HEK293 (cell line): ENCODE measurements around the gene PNPLA5.

Experiments
- CTCF ChIA-PET: fragments of 350-600 bp; formaldehyde crosslinking; extraction: SDS; loops from one replicate; lab custom pipeline; 2021; ENCODE audit warnings: antibody characterized with exemption; lab: Yijun Ruan, JAX
- POLR2A ChIA-PET: fragments of 300-600 bp; formaldehyde crosslinking; extraction: SDS; loops from one replicate; lab custom pipeline; 2020; ENCODE audit warnings: antibody characterized with exemption, inconsistent platforms; lab: Yijun Ruan, JAX
- H3K27ac ChIP-seq: fragments of 200-500 bp; sonication (Bioruptor generic); 2 replicates; pipeline ENCODE4 v1.5.1; 2014; ENCODE audit warnings: low read depth, low read length, control low read depth, inconsistent platforms; ENCODE audit errors: extremely low read depth
- H3K36me3 ChIP-seq, 2 experiments: fragments of 200-500 bp in 1 of 2; sonication (Bioruptor generic) in 1 of 2; 1 replicate in 1 of 2; 2 replicates in 1 of 2; pipeline ENCODE4 v1.5.1; 2014 to 2017; ENCODE audit warnings: inconsistent platforms in 2 of 2, low read length in 2 of 2; ENCODE audit not compliant: control insufficient read depth in 2 of 2, insufficient read depth in 1 of 2
- H3K4me1 ChIP-seq: fragments of 200-500 bp; sonication (Bioruptor generic); 2 replicates; pipeline ENCODE4 v1.5.1; 2014; ENCODE audit warnings: mild to moderate bottlenecking, low read length, inconsistent platforms; ENCODE audit not compliant: control insufficient read depth, insufficient read depth
- H3K4me3 ChIP-seq: 2 replicates; pipeline ENCODE4 v1.5.1; 2011; ENCODE audit warnings: low read depth, mild to moderate bottlenecking, control low read depth, low read length, moderate library complexity
- H3K9me3 ChIP-seq: fragments of 200-500 bp; sonication (Bioruptor generic); 2 replicates; pipeline ENCODE4 v1.5.1; 2014; ENCODE audit warnings: low read depth, low read length, inconsistent platforms; ENCODE audit not compliant: control insufficient read depth, insufficient read depth
- EGR2 ChIP-seq: fragments of 450-650 bp; formaldehyde crosslinking; IDR thresholded peaks from 2 replicates; pipeline ENCODE4 v1.5.1; 2016; ENCODE audit warnings: low read depth, missing biosample characterization, missing genetic modification characterization
- ELK4 ChIP-seq: IDR thresholded peaks from 2 replicates; pipeline ENCODE4 v1.6.1; 2011; ENCODE audit warnings: mild to moderate bottlenecking, low read depth, low read length, borderline replicate concordance
- IKZF3 ChIP-seq: fragments of 450-650 bp; IDR thresholded peaks from 2 replicates; pipeline ENCODE4 v1.5.0; 2018; ENCODE audit warnings: missing biosample characterization, mild to moderate bottlenecking, missing genetic modification characterization, moderate library complexity
- MEIS1 ChIP-seq: sonication (generic); formaldehyde crosslinking; IDR thresholded peaks from 2 replicates; pipeline ENCODE4 v1.8.1; 2022; ENCODE audit warnings: missing genetic modification reagents, mild to moderate bottlenecking, borderline replicate concordance
- SALL2 ChIP-seq: fragments of 450-650 bp; formaldehyde crosslinking; IDR thresholded peaks from 2 replicates; pipeline ENCODE4 v1.5.0; 2017; ENCODE audit warnings: missing biosample characterization, mild to moderate bottlenecking, missing genetic modification characterization, borderline replicate concordance
- SP2 ChIP-seq: fragments of 450-650 bp; formaldehyde crosslinking; IDR thresholded peaks from 2 replicates; pipeline ENCODE4 v1.5.1; 2016; ENCODE audit warnings: missing biosample characterization, missing genetic modification characterization
- SP7 ChIP-seq: fragments of 450-650 bp; formaldehyde crosslinking; IDR thresholded peaks from 2 replicates; pipeline ENCODE4 v1.5.1; 2016; ENCODE audit warnings: missing biosample characterization, missing genetic modification characterization
- TRIM28 ChIP-seq: IDR thresholded peaks from 2 replicates; pipeline ENCODE4 v1.6.1; 2011; ENCODE audit warnings: low read length, control low read depth, borderline replicate concordance
- ZBTB7A ChIP-seq: fragments of 450-650 bp; formaldehyde crosslinking; IDR thresholded peaks from 2 replicates; pipeline ENCODE4 v1.5.1; 2016; ENCODE audit warnings: low read depth, missing biosample characterization, missing genetic modification characterization
- ZFHX2 ChIP-seq: fragments of 450-650 bp; formaldehyde crosslinking; conservative IDR thresholded peaks from 2 replicates; pipeline ENCODE4 v1.5.1; 2016; ENCODE audit warnings: missing biosample characterization, missing genetic modification characterization
- ZFP69B ChIP-seq: fragments of 450-650 bp; formaldehyde crosslinking; IDR thresholded peaks from 2 replicates; pipeline ENCODE4 v1.5.1; 2016; ENCODE audit warnings: missing biosample characterization, missing genetic modification characterization
- ZNF121 ChIP-seq: fragments of 450-650 bp; formaldehyde crosslinking; IDR thresholded peaks from 2 replicates; pipeline ENCODE4 v1.5.1; 2016; ENCODE audit warnings: missing biosample characterization, missing genetic modification characterization
- ZNF157 ChIP-seq: fragments of 450-650 bp; formaldehyde crosslinking; IDR thresholded peaks from 2 replicates; pipeline ENCODE4 v1.5.1; 2016; ENCODE audit warnings: missing biosample characterization, missing genetic modification characterization
- ZNF175 ChIP-seq: fragments of 450-650 bp; formaldehyde crosslinking; IDR thresholded peaks from 2 replicates; pipeline ENCODE4 v1.5.1; 2016; ENCODE audit warnings: missing biosample characterization, missing genetic modification characterization
- ZNF19 ChIP-seq: fragments of 450-650 bp; formaldehyde crosslinking; IDR thresholded peaks from 2 replicates; pipeline ENCODE4; 2016; ENCODE audit warnings: missing biosample characterization, missing genetic modification characterization, low read depth
- ZNF549 ChIP-seq: fragments of 450-650 bp; IDR thresholded peaks from 2 replicates; pipeline ENCODE4 v1.5.1; 2018; ENCODE audit warnings: missing biosample characterization, missing genetic modification characterization, mild to moderate bottlenecking, inconsistent platforms, moderate library complexity
- ZNF626 ChIP-seq: fragments of 450-650 bp; sonication (Bioruptor Pico); formaldehyde crosslinking; IDR thresholded peaks from 2 replicates; pipeline ENCODE4 v1.5.1; 2018; ENCODE audit warnings: missing biosample characterization, missing genetic modification characterization, inconsistent platforms
- ZNF629 ChIP-seq: fragments of 450-650 bp; formaldehyde crosslinking; IDR thresholded peaks from 2 replicates; pipeline ENCODE4 v1.5.1; 2017; ENCODE audit warnings: missing biosample characterization, missing genetic modification characterization
- ZNF654 ChIP-seq: fragments of 450-650 bp; formaldehyde crosslinking; IDR thresholded peaks from 2 replicates; pipeline ENCODE4 v1.5.1; 2016; ENCODE audit warnings: low read depth, missing biosample characterization, missing genetic modification characterization
- ZNF768 ChIP-seq: fragments of 450-650 bp; formaldehyde crosslinking; IDR thresholded peaks from 2 replicates; pipeline ENCODE4 v1.5.1; 2018; ENCODE audit warnings: missing biosample characterization, mild to moderate bottlenecking, missing genetic modification characterization
- ZNF792 ChIP-seq: fragments of 450-650 bp; formaldehyde crosslinking; IDR thresholded peaks from 2 replicates; pipeline ENCODE4 v1.5.1; 2016; ENCODE audit warnings: missing biosample characterization, missing genetic modification characterization
- TF ChIP-seq, protein P1 (sequence below): fragments of 450-650 bp; formaldehyde crosslinking; IDR thresholded peaks from 2 replicates; pipeline ENCODE4 v1.5.1; 2017; ENCODE audit warnings: missing biosample characterization, missing genetic modification characterization
- TF ChIP-seq, protein P2 (sequence below): fragments of 450-650 bp; formaldehyde crosslinking; IDR thresholded peaks from 2 replicates; pipeline ENCODE4 v1.5.1; 2017; ENCODE audit warnings: missing biosample characterization, missing genetic modification characterization

PNPLA5 gene

GRCh38 chr22:43895986-43896645 lies 4.3 kb upstream of the PNPLA5 start:
- Histone ChIP-seq H3K27ac (no peak overlapping the region), H3K36me3 (no peaks in the 10 kb centered on the region), H3K9me3 (no peaks in the 10 kb centered on the region), H3K4me1 (no peaks in the 10 kb centered on the region; the same call in 1 of the 2 replicates), H3K4me3 (no peak overlapping the region)
- ChIA-PET CTCF (interaction anchor here (0.6 to 8.6 kb wide), 5 partner anchors 10 to 165 kb away, joined by 3 to 87 read pairs (median 3); no protein-coding TSS in a partner anchor), POLR2A (no interaction called here)
- TF ChIP-seq ZNF654 = no peak
- peak; percentile 28; the same call in 1 of the 2 replicates for TF ChIP-seq ZFHX2 (tag by site-specific recombination)
- TF ChIP-seq ZNF175 (tag by site-specific recombination) = no peak
- TF ChIP-seq EGR2 (tag by site-specific recombination) = peak; percentile 42; the same call in 1 of the 2 replicates

DNA sequence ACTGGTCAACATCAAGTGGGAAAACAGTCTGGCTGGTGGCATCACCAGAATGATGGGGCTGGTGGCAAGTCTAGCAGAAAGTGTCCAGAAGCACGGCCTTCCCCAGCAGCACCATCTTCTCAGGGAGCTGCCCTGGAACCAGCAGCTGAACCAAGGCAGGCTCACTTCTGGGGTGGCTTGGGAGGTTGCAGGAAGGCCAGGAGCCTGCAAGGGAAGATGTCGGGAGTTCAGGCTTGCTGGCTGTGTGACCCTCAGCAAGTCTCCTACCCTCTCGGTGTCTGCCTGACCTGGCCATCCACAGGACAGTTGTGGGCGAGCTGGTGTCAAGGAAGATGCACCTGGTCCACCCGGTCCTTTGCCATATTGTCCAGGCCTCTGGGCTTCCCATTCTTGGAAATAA lies 2.3 kb upstream of the PNPLA5 start:
- ChIA-PET CTCF (interaction anchor here (0.9 to 2.6 kb wide), 4 partner anchors 9 to 56 kb away, joined by 3 to 15 read pairs (median 4); no protein-coding TSS in a partner anchor), POLR2A (no interaction called here)
- Histone ChIP-seq H3K4me1 (no peaks in the 10 kb centered on the region; the same call in 1 of the 2 replicates), H3K36me3 (no peaks in the 10 kb centered on the region), H3K27ac (no peak overlapping the region), H3K4me3 (no peak overlapping the region), H3K9me3 (no peaks in the 10 kb centered on the region)
- TF ChIP-seq ZFP69B (tag by site-specific recombination) = no peak
- no peak for TF ChIP-seq SALL2
- no peak for TF ChIP-seq MEIS1 (CRISPR knock-in tag)
- TF ChIP-seq ZNF157 (tag by site-specific recombination) = no peak
- TF ChIP-seq ZNF792 (tag by site-specific recombination) = no peak
- TF ChIP-seq, protein P1, sequence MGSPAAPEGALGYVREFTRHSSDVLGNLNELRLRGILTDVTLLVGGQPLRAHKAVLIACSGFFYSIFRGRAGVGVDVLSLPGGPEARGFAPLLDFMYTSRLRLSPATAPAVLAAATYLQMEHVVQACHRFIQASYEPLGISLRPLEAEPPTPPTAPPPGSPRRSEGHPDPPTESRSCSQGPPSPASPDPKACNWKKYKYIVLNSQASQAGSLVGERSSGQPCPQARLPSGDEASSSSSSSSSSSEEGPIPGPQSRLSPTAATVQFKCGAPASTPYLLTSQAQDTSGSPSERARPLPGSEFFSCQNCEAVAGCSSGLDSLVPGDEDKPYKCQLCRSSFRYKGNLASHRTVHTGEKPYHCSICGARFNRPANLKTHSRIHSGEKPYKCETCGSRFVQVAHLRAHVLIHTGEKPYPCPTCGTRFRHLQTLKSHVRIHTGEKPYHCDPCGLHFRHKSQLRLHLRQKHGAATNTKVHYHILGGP (tag by site-specific recombination) = no peak
- no peak for TF ChIP-seq ZNF549 (tag by site-specific recombination)
- no peak for TF ChIP-seq ZNF121 (tag by site-specific recombination)
- no peak for TF ChIP-seq TRIM28
- TF ChIP-seq, protein P2, sequence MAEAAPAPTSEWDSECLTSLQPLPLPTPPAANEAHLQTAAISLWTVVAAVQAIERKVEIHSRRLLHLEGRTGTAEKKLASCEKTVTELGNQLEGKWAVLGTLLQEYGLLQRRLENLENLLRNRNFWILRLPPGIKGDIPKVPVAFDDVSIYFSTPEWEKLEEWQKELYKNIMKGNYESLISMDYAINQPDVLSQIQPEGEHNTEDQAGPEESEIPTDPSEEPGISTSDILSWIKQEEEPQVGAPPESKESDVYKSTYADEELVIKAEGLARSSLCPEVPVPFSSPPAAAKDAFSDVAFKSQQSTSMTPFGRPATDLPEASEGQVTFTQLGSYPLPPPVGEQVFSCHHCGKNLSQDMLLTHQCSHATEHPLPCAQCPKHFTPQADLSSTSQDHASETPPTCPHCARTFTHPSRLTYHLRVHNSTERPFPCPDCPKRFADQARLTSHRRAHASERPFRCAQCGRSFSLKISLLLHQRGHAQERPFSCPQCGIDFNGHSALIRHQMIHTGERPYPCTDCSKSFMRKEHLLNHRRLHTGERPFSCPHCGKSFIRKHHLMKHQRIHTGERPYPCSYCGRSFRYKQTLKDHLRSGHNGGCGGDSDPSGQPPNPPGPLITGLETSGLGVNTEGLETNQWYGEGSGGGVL (tag by site-specific recombination) = no peak
- TF ChIP-seq ZNF19 (tag by site-specific recombination) = no peak
- no peak for TF ChIP-seq ZNF629
- TF ChIP-seq ZNF626 (tag by site-specific recombination) = no peak
- TF ChIP-seq ZNF768 (tag by site-specific recombination) = no peak

DNA sequence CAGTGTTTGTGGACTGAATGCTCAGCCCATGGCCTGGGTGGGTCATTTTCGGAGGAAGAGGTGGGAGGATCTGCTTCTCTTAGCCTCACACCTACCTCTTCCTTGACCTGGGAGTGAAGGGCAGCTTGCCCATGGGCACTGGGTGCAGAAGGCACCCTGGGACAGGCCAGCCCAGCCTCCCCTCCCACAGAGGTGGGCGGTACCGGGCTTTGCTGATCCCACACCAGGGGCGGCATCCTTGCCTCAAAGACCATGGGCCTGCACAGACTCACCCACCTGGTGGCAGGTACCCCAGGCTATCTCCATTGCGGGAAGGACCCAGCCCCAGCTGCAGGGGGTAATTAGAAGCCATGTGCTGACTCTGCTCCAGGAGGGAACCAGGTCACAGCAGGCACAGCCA lies 1.5 kb upstream of the PNPLA5 start:
- TF ChIP-seq ZBTB7A (tag by site-specific recombination) = no peak
- no peak for TF ChIP-seq SP7 (tag by site-specific recombination)
- 0 out of 2 replicates have a peak, but pooled peaks have one; percentile 43 for TF ChIP-seq EGR2 (tag by site-specific recombination)
- no peak for TF ChIP-seq IKZF3 (tag by site-specific recombination)
- no peak for TF ChIP-seq ELK4
- TF ChIP-seq SP2 (tag by site-specific recombination) = 0 out of 2 replicates have a peak, but pooled peaks have one; percentile 7
- ChIA-PET CTCF (interaction anchor here (1.7 to 2.6 kb wide), 2 partner anchors 9 to 10 kb away, joined by 7 to 15 read pairs; no protein-coding TSS in a partner anchor), POLR2A (no interaction called here)
- H3K4me3 ChIP-seq = no peak overlapping the region
- no peaks in the 10 kb centered on the region for H3K36me3 ChIP-seq
- no peaks in the 10 kb centered on the region; the same call in 1 of the 2 replicates for H3K4me1 ChIP-seq
- no peak overlapping the region for H3K27ac ChIP-seq
- no peaks in the 10 kb centered on the region for H3K9me3 ChIP-seq
